Dedifferentiated amniotic fluid mesenchymal stem cell (primary cell): Measurements from ENCODE around the gene CBY1.
"Not testable (repeated sequence)": the region's sequence is repeated elsewhere in the genome, so short reads cannot be mapped to it uniquely, and the experiment has no call there.

ENCODE experiments used
- DNase-seq: peaks from one replicate; pipeline ENCODE4 v3.0.0-alpha.2; 2016; ENCODE audit errors: extremely low spot score

CBY1 gene

GRCh38 chr22:38656256-38657044 lies at the start of gene CBY1, which contains the start of gene FAM227A:
Gene CBY1, plus strand, starts transcription at chr22:38656638. Its CDS starts 11,417 bp downstream, at chr22:38668055.
Gene FAM227A, minus strand, starts transcription at chr22:38656392. Its CDS starts 6,224 bp downstream, at chr22:38650168.
- peak; percentile 84 for DNase-seq

- no peak for DNase-seq
Observed at GRCh38 chr22:38607680-38608079, 48.8 kb upstream of the CBY1 start.

- DNase-seq = no peak
Observed at GRCh38 chr22:38608992-38609750, 47.3 kb upstream of the CBY1 start.

GRCh38 chr22:38610234-38610633 lies 46.2 kb upstream of the CBY1 start:
- no peak for DNase-seq

GRCh38 chr22:38611559-38611958 lies 44.9 kb upstream of the CBY1 start:
- DNase-seq = no peak

- DNase-seq = no peak
Observed at GRCh38 chr22:38612217-38613006, 44.0 kb upstream of the CBY1 start.

GRCh38 chr22:38613588-38613987 lies 42.9 kb upstream of the CBY1 start:
- no peak for DNase-seq

GRCh38 chr22:38614332-38615063 lies 41.9 kb upstream of the CBY1 start:
- no peak for DNase-seq

GRCh38 chr22:38615064-38615405 lies 41.4 kb upstream of the CBY1 start:
- not testable (repeated sequence) for DNase-seq

- no peak for DNase-seq
Observed at GRCh38 chr22:38618258-38618657, 38.2 kb upstream of the CBY1 start.

GRCh38 chr22:38618682-38619081 lies 37.8 kb upstream of the CBY1 start:
- DNase-seq = no peak

- no peak for DNase-seq
Observed at GRCh38 chr22:38623351-38623750, 33.1 kb upstream of the CBY1 start.

GRCh38 chr22:38628444-38628843 lies 28.0 kb upstream of the CBY1 start:
- no peak for DNase-seq

GRCh38 chr22:38629108-38629507 lies 27.3 kb upstream of the CBY1 start:
- DNase-seq = no peak

- DNase-seq = no peak
Observed at GRCh38 chr22:38631724-38632123, 24.7 kb upstream of the CBY1 start.

- no peak for DNase-seq
Observed at GRCh38 chr22:38632528-38632927, 23.9 kb upstream of the CBY1 start.

GRCh38 chr22:38638216-38638615 lies 18.2 kb upstream of the CBY1 start:
- DNase-seq = no peak

GRCh38 chr22:38638728-38639127 lies 17.7 kb upstream of the CBY1 start:
- DNase-seq = no peak

- no peak for DNase-seq
Observed at GRCh38 chr22:38641476-38642040, 14.9 kb upstream of the CBY1 start.

GRCh38 chr22:38644245-38644644 lies 12.2 kb upstream of the CBY1 start:
- DNase-seq = not testable (repeated sequence)

GRCh38 chr22:38645430-38645829 lies 11.0 kb upstream of the CBY1 start:
- no peak for DNase-seq
